Kidney capillary endothelial cell (primary cell): ENCODE data around the gene PCNX3.

Experiments used
- DNase-seq: peaks from one replicate; pipeline ENCODE4 v3.0.0-alpha.2; 2018; ENCODE audit warnings: low spot score

PCNX3 gene

GRCh38 chr11:65580756-65581155, 34.8 kb upstream of the PCNX3 start:
- no peak for DNase-seq

DNA sequence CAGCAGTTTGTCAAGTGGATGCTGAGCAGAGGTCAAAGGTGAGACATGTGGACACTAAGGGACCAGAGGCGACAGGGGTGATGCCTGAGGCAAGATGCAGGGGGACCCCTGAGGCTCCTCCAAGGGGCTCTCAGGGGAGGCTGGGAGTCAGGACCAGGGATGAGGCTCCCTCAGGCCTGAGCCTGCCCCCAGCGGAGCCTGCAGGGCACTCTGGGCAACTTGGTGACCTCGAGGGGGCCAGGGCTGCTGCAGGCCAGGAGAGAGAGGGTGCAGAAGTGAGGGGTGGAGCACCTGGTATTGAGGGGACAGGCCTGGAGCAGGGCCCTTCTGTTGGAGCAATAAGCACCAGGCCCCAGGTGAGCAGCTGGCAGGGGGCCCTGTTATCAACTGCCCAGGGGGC, 33.6 kb upstream of the PCNX3 start:
- no peak for DNase-seq

DNA sequence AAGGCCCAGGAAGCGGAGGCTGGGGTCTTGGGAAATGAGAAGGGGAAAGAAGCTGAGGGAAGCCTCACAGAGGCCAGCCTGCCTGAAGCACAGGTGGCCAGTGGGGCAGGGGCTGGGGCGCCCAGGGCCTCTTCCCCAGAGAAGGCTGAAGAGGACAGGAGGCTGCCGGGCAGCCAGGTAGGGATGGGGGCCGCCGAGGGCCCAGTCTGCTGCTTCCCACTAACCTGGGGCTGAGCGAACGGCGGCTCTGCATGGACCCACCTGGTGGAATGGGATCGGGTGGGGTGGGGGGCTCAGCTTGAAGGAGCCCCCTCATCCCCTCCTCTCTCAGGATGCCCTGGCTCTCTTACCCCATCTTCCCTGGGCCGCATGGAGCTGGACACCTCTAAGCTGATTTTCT, 32.0 kb upstream of the PCNX3 start:
- DNase-seq = no peak

- DNase-seq = no peak
Observed at GRCh38 chr11:65584106-65584505, 31.5 kb upstream of the PCNX3 start.

GRCh38 chr11:65584723-65585171, 30.8 kb upstream of the PCNX3 start:
- no peak for DNase-seq

DNA sequence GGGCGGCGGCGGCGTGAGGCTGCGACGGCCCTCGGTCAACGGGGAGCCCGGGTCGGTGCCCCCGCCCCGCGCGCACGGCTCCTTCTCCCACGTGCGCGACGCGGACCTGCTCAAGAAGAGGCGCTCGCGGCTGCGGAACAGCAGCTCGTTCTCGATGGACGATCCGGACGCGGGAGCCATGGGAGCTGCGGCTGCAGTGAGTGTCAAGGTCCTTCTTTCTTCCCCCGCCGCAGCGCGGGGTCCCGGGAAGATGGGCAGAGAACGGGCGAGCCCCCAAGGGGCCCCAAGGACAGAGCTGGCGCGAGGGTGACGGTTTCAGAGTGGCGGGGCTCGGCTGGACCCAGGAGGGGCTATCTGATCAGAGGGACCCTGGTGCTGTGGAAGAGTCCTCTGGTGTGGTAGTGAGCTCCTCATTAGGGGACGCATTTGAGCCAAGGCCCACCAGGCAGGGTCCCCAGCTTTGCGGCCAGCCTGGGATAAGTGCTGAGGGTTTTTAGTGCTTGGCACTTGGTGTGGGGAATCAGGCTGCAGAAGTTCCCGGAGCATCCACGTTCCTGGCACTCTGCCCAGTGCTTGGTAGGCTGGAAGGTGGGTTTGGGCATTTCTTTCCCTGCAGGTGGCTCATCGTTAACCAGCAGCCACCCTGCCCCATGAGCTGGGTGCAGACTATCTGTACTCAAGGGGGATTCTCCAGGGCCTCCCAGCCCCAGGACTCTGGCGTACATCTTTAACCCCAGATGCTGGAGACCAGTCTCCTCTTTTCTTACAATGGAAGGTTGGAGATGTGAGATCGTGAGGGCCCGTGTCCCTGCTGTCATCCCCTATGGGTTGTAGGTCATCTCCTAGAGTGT, 30.0 kb upstream of the PCNX3 start:
- no peak for DNase-seq

DNA sequence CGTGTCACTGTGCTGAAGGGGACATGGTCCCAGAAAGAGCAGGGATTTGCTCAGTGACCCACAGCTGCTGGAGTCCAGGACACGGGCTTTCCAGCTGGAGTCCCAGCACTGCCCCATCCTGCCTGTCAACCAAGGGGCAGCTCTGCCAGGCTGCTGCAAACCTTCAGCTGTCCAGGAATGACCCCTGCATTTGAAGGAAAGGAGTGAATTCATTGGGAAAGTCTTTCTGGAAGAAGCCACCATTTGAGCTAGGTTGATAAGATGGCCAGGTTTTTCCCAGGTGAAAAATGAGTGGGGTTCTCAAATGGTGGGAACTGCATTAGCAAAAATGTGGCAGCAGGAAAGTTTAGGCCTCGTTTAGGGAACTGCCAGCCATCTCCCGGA, 29.3 kb upstream of the PCNX3 start:
- no peak for DNase-seq

DNA sequence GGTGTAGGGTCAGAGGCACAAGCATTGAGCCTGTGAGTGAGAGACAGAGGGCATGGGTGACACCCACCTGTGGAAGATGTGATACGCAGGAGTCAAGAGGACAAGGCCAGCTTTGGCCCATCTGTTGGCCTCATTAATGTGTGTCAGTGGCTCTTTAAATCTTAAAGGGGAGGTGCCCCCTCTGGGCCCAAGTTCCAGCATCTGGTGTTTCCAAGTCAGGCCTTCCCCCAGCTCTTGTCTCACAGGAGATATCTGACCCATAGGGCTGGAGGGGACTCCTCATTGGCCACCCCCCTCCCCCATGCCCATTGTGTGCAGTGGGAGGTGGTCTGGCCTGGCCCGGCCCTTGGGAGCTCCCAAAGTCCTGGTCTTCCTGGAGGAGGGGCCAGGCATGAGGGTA, 28.9 kb upstream of the PCNX3 start:
- DNase-seq = no peak

DNA sequence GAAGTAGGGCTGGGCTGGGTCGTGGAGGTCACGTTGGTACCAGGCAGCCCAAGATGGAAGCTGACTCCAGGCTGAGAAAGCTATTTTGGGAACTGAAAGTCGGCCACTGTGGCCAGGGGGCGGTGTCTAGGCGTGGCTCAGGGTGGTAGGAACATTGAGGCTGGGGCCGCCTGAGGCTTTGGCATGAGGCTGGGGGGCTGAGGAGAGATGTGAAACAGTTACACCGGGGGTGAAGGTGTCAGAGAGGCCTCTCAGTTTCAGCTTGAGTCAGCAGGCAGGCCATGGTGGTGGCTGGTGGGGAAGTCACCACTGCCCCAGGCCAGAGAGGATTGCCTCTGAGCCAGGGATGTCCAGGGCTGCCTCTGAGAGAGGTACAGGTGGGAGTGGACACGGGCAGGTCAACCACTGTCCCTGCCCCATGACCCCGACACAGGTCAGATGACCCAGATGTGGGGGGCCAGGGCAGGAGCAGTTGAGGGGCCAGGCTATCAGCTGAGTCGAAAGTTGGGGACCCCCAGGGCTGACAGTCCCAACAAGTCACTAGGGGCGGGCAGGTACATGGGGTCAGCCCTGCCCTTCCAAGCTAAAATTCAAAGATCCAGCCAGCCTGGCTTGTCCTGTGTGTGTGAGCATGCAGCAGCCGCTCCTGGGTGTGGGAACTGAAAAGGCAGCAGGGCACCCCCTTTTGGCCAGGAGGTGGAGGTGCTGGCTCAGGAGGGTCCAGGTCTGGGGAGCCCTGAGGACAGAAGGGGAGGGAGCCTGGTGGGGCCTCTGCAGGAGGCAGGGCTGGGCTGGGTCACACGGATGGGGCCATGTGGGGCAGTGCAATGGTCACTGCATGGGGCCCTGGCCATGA, 27.1 kb upstream of the PCNX3 start:
- DNase-seq = no peak

DNA sequence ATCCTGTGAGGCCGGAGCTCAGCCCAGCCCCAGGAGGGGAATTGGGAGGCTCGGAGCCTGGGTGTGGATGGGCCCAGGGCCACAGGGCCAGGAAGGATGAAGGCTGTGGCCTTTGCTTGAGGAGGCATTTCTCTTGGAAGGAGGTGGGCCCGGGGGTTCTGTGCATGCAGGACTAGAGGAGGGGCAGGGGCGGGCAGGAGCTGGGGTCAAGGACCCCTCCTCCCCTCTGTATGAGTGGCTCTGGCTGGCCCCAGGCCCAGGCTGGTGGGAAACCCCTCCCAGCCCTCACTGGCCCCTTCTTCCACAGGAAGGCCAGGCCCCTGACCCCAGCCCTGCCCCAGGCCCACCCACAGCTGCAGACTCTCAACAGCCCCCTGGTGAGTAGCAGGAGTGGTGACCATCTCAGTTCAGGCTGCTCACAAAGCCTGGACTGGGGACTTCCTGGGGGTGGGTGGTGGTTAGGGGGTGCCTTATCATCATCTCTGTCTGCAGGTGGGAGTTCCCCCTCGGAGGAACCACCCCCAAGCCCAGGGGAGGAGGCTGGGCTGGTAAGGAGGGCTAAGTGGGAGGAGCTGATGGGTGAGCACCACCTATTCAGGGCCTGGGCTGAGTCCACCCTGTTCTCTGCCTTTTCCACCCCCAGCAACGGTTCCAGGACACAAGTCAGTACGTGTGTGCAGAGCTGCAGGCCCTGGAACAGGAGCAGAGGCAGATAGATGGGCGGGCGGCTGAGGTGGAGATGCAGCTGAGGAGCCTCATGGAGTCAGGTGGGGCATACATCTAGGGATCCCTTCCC, 25.9 kb upstream of the PCNX3 start:
- DNase-seq = no peak

GRCh38 chr11:65590240-65590738, 25.3 kb upstream of the PCNX3 start:
- no peak for DNase-seq

DNA sequence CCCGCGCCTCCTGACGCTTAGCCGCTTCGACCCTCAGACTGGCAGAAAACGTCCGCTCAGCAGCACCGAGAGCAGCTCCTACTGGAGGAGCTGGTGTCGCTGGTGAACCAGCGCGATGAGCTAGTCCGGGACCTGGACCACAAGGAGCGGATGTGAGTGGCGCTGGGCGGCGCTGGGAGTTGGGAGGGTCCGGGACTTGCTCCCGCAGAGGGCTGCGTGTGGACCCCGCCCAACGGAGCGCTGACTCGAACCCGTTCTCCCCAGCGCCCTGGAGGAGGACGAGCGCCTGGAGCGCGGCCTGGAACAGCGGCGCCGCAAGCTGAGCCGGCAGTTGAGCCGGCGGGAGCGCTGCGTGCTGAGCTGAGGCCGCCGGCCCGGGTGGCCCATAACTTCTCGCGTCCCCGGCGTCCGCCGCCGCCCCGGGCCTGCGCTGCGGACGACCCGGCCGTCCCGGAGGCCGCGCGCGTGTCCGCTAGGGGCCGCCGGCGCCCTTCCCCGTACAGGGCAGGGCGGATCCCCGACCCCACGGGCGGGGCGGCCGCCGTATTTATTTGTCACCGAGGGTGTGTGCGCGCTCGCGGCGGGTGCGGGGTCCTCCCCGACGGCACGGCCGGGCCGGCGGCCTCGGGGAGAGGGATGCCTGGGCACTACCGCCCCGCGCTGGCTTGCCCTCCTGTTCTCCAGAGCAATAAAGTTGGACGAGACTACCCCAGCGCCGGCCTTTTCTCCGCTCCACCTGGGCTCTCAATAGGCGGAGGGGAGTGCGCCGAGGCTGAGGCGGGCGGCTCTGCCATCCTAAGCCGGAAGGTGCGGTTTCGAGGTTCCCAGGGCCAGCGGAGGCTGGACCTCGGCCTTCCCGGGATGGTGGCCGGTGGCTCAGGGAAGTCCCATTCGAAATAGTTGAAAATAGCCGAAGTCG, 23.4 kb upstream of the PCNX3 start:
- DNase-seq = peak; percentile 91

DNA sequence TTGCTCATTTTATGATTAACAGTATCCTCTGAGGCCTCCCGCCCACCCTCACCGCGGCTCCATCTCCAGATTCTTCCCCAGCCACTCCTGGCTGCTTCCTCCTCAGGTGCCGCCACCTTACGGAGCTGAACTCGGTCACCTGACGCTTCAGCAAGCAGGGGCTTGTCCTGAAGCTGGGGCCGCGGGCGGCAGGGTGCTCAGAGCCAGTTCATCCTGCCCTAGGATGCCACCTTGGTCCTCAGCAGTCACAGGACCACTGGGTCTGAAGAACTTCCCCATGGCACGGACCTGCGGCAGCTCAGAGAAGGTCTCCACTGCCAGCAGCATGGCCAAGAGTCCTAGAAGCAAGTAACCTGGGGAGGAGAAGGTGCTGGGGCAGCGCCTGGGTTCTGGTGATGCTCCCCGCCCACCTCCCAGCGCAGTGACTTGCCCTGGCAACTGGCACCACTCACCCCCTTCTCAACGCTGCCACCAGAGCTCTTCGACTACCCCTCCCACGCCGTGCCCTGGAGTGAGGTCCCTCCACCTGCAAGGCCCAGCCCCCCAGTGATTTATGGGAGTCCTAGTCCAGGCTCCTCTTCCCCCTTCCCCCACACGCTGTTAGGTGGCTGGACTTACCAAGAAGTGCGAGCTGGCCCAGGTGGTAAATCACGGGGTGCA, 22.6 kb upstream of the PCNX3 start:
- no peak for DNase-seq

DNA sequence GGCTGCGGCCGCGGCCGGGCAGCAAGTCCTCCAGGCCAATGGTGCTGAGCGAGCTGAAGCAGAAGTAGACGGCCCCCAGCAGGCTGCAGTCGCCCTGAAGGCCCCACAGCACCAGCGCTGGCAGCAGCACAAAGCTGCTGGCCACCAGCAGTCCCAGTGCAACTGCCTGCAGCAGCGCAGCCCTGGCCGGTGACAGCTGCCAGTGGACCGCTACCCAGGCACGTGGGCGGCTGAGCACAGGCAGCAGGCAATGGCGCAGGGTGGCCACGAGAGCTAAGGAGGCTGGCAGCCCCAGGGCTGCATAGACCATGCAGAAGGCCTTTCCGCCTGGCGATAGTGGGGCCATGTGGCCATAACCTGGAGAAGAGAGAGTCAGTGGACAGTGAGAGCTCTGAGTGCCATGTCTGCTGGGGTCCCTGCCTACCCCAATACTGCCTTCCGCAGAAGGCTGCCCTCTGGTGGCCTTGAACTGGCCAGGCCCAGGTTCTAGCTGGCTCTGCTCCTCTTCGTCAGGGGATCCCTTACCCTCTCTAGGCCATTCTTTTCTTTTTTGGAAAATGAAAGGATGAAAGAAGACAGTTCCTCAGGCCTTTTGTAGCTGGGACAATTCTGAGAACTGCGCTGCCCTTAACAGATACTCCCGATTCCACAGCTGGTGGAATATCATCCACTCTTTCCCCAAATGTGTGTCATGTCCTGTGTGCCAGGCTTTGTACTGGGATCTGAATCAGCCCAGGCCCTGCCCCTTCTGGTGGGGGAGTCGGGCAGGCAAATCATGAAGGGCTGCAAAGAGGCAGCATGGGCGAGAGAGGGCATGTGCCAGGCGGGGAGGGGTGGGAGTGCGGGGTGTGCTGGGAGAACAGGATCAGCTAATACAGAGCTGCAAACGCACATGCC, 21.8 kb upstream of the PCNX3 start:
- DNase-seq = no peak

DNA sequence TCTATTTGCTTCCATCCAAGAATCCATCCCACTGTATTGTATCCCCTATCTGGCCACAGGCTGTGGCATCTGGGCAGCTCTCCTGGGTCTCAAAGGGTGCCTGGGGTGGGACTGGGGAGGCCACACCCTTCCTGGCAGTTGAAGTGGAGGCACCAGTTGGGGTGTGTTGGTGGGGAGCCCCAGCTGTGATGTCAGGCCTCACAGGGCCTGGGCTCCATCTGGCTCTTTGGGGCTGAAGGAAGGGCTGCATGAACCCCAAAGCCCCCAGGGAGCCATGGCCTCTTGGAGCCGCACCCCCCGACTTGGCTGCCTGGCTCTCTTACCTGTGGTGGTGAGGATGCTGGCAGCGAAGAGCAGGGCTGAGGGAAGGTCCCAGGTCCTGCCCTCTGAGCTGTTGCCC, 20.4 kb upstream of the PCNX3 start:
- DNase-seq = no peak

DNA sequence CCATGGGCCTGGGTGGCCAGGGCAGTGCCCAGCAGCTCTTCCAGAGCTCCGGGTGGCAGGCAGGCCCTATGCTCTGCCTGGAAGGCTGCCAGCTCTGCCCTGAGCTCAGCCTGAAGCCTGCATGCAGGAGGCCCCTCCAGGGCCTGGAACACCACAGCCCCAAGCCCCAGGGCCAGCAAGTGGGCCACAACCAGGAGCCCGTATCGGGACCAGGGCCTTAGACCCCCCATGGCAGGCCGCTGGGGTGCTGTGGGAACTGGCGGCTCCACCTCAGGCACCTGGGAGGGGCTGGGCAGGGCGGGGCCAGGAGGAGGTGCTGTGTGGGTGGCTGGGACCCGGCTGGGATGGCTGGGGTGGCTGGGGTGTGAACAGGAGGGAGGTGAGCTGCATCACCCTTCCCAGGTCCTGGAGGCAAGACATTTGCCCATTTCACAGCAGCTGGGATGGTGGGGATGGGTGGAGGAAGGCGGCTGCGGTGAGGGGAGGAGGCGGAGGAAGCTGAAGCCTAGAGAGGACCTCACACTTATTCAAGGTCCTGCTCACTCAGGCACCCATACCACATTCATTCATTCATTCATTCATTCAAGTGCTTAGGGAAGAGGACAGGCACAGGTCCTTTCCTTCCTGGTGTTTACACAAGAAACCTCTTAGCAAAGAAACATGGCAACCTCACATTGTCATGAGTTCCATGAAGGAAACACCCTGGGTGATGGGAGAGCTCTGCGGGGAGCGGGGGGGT, 19.9 kb upstream of the PCNX3 start, which contains the start of gene KCNK7:
Gene KCNK7, minus strand, starts transcription at position 258 of the 739 bp plus-strand sequence. Its CDS starts 28 bp downstream, at position 230.
- DNase-seq = no peak

GRCh38 chr11:65596520-65596919, 19.1 kb upstream of the PCNX3 start:
- DNase-seq = no peak

DNA sequence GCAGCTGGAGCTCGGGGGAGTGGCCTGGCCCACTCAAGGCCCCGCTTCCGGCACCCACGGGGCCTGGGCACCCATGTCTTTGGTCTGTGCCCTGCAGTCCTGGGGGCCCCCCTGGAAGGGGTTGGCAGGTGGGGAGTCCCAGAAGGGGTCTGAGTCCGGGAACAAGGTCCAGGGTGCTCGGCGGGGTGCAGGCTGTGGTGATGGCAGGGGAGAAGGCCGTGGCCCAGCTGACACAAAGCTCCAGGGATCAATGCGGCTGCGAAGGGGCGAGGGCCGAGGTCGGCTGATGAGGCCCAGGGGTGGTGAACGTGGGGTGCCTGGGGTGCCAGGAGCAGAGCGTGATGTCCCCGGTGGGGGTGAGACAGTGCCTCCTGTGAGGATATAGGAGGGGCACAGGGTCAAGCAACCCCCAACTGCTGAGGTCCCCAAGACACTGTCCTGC, 17.3 kb upstream of the PCNX3 start:
- no peak for DNase-seq
